MM.1S (cell line): ENCODE results near the gene CMTM8.
A peak's percentile ranks its signal among the peaks of the same experiment; 100 is the strongest.

Experiments
- DNase-seq: peaks from one replicate; pipeline ENCODE4 v3.0.0-alpha.2; 2015
- H2AFZ ChIP-seq: fragments of 300-600 bp; sonication (generic); 2 replicates; pipeline ENCODE4 v1.6.0; 2016; ENCODE audit warnings: antibody characterized with exemption, low read length
- H3F3A ChIP-seq: fragments of 300-600 bp; sonication (generic); 2 replicates; pipeline ENCODE4 v1.6.1; 2016; ENCODE audit warnings: mild to moderate bottlenecking, antibody characterized with exemption, low read length, moderate library complexity, mixed read lengths; ENCODE audit not compliant: insufficient read depth
- H3K27ac ChIP-seq: fragments of 300-600 bp; sonication (generic); 2 replicates; pipeline ENCODE4 v1.5.1; 2016; ENCODE audit warnings: mild to moderate bottlenecking, low read length
- H3K27me3 ChIP-seq: fragments of 300-600 bp; sonication (generic); replicated peaks from 2 replicates; pipeline ENCODE4 v1.6.0; 2016; ENCODE audit warnings: low read length; ENCODE audit not compliant: insufficient read depth
- H3K36me3 ChIP-seq: fragments of 300-600 bp; sonication (generic); replicated peaks from 2 replicates; pipeline ENCODE4 v1.6.1; 2016; ENCODE audit warnings: mild to moderate bottlenecking, low read length, mixed read lengths; ENCODE audit not compliant: insufficient read depth
- H3K4me1 ChIP-seq: fragments of 300-600 bp; sonication (generic); 2 replicates; pipeline ENCODE4 v1.6.1; 2016; ENCODE audit warnings: low read length, mixed read lengths
- H3K4me2 ChIP-seq: fragments of 300-600 bp; sonication (generic); 2 replicates; pipeline ENCODE4 v1.6.0; 2016; ENCODE audit warnings: low read depth, low read length
- H3K4me3 ChIP-seq: fragments of 300-600 bp; sonication (generic); 2 replicates; pipeline ENCODE4 v1.5.1; 2016; ENCODE audit warnings: low read length, mixed read lengths
- H3K79me2 ChIP-seq: fragments of 300-600 bp; sonication (generic); 2 replicates; pipeline ENCODE4 v1.6.1; 2016; ENCODE audit warnings: mixed run types, low read length, mixed read lengths
- H3K9ac ChIP-seq: fragments of 300-600 bp; sonication (generic); 2 replicates; pipeline ENCODE4 v1.6.1; 2016; ENCODE audit warnings: low read length, mixed read lengths
- H3K9me2 ChIP-seq: fragments of 300-600 bp; sonication (generic); replicated peaks from 2 replicates; pipeline ENCODE4 v1.6.1; 2016; ENCODE audit warnings: mild to moderate bottlenecking, low read length, mixed read lengths; ENCODE audit not compliant: insufficient read depth
- H3K9me3 ChIP-seq: fragments of 300-600 bp; sonication (generic); replicated peaks from 2 replicates; pipeline ENCODE4 v1.6.1; 2016; ENCODE audit warnings: mild to moderate bottlenecking, low read length, mixed read lengths; ENCODE audit not compliant: insufficient read depth
- H4K20me1 ChIP-seq: fragments of 300-600 bp; sonication (generic); 2 replicates; pipeline ENCODE4 v1.6.1; 2016; ENCODE audit warnings: mild to moderate bottlenecking, low read length, moderate library complexity, mixed read lengths; ENCODE audit not compliant: insufficient read depth
- EZH2 ChIP-seq: fragments of 300-600 bp; sonication (generic); optimal IDR thresholded peaks from 2 replicates; pipeline ENCODE3; 2017; ENCODE audit warnings: low read depth, mild to moderate bottlenecking, antibody characterized with exemption, low read length, mixed read lengths
- EZH2phosphoT487 ChIP-seq: fragments of 300-600 bp; sonication (generic); IDR thresholded peaks from 2 replicates; pipeline ENCODE4 v1.6.1; 2018; ENCODE audit warnings: antibody characterized with exemption, low read length
- TF ChIP-seq, protein P1 (sequence below): fragments of 300-600 bp; sonication (generic); IDR thresholded peaks from 2 replicates; pipeline ENCODE4 v1.5.1; 2016; ENCODE audit warnings: antibody characterized with exemption, low read length, mixed read lengths

CMTM8 gene

GRCh38 chr3:32325201-32325600 lies 86.7 kb downstream of the CMTM8 start:
- no peak overlapping the region for H2AFZ ChIP-seq
- no peak for DNase-seq
- H4K20me1 ChIP-seq, result no peaks in the 10 kb centered on the region
- no peaks in the 10 kb centered on the region for H3K4me1 ChIP-seq
- H3K9ac ChIP-seq, result no peak overlapping the region
- H3K36me3 ChIP-seq, result no peaks in the 10 kb centered on the region
- no peaks in the 10 kb centered on the region for H3K9me2 ChIP-seq
- no peak overlapping the region for H3K4me3 ChIP-seq
- no peaks in the 10 kb centered on the region for H3K79me2 ChIP-seq
- TF ChIP-seq, protein P1, sequence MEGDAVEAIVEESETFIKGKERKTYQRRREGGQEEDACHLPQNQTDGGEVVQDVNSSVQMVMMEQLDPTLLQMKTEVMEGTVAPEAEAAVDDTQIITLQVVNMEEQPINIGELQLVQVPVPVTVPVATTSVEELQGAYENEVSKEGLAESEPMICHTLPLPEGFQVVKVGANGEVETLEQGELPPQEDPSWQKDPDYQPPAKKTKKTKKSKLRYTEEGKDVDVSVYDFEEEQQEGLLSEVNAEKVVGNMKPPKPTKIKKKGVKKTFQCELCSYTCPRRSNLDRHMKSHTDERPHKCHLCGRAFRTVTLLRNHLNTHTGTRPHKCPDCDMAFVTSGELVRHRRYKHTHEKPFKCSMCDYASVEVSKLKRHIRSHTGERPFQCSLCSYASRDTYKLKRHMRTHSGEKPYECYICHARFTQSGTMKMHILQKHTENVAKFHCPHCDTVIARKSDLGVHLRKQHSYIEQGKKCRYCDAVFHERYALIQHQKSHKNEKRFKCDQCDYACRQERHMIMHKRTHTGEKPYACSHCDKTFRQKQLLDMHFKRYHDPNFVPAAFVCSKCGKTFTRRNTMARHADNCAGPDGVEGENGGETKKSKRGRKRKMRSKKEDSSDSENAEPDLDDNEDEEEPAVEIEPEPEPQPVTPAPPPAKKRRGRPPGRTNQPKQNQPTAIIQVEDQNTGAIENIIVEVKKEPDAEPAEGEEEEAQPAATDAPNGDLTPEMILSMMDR, result no peak
- TF ChIP-seq EZH2 (no peak), EZH2phosphoT487 (no peak)
- H3F3A ChIP-seq, result no peaks in the 10 kb centered on the region
- no peaks in the 10 kb centered on the region for H3K9me3 ChIP-seq
- no peaks in the 10 kb centered on the region for H3K27me3 ChIP-seq
- no peak overlapping the region for H3K27ac ChIP-seq
- H3K4me2 ChIP-seq, result no peak overlapping the region

DNA sequence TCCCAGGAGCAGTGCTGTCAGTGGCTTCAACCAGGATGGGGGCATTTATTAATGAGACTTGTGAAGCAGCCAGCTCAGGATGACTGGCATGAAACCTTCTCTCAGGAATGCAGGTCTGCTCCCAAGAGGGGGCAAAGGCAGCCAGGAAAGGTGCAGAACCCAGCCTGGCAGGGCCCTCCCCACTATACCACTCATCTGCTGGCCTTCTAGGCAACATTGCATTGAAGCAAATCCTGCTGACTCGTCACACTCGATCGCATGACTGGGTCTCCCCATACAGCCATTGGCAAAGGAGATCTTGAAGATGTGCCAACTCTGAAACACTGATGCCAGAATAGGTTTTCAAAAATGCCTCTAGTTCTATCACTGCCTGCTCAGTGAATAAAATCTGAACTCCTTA lies 87.4 kb downstream of the CMTM8 start:
- Histone ChIP-seq H3K27me3 (no peaks in the 10 kb centered on the region), H4K20me1 (no peaks in the 10 kb centered on the region), H3K9me3 (no peaks in the 10 kb centered on the region), H3K4me2 (no peak overlapping the region), H3F3A (no peaks in the 10 kb centered on the region), H3K9ac (no peak overlapping the region), H3K36me3 (no peaks in the 10 kb centered on the region), H2AFZ (no peak overlapping the region), H3K9me2 (no peaks in the 10 kb centered on the region), H3K4me3 (no peak overlapping the region), H3K4me1 (no peaks in the 10 kb centered on the region), H3K27ac (no peak overlapping the region), H3K79me2 (no peaks in the 10 kb centered on the region)
- DNase-seq, result no peak
- no peak for TF ChIP-seq EZH2phosphoT487

- no peak overlapping the region for H2AFZ ChIP-seq
- H3K27ac ChIP-seq, result no peak overlapping the region
- no peaks in the 10 kb centered on the region for H4K20me1 ChIP-seq
- TF ChIP-seq EZH2phosphoT487 (no peak), EZH2 (no peak)
- TF ChIP-seq, protein P1, result no peak
- H3K4me1 ChIP-seq, result no peaks in the 10 kb centered on the region
- no peak for DNase-seq
- H3K27me3 ChIP-seq, result no peaks in the 10 kb centered on the region
- H3K9me2 ChIP-seq, result no peaks in the 10 kb centered on the region
- H3K9me3 ChIP-seq, result no peaks in the 10 kb centered on the region
- H3K79me2 ChIP-seq, result no peaks in the 10 kb centered on the region
- no peak overlapping the region for H3K4me3 ChIP-seq
- no peak overlapping the region for H3K9ac ChIP-seq
- no peak overlapping the region for H3K4me2 ChIP-seq
- no peaks in the 10 kb centered on the region for H3F3A ChIP-seq
- H3K36me3 ChIP-seq, result no peaks in the 10 kb centered on the region
Measured at GRCh38 chr3:32326795-32327194, 88.3 kb downstream of the CMTM8 start.

DNA sequence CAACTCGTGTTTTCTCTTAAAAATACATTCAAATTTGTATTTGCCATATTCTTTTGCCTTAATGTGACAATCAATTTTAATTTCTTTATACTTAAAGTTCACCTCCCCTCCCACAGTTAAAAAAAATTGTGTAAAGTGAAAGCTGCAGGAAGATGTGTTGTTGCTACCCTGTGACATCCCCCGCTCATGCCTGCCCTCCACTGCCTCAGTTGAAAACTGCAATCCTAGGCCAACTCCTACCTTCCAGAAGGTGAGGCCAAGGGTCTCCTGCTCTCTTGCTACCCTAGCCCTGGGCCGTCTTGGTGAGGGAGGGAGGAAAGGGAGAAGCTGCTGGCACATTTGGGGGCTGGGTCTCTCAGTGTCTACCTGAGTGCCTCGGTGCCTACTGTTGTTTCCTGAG lies 96.2 kb downstream of the CMTM8 start:
- H3K9ac ChIP-seq, result no peak overlapping the region
- H3K4me2 ChIP-seq, result no peak overlapping the region
- no peak for DNase-seq
- H2AFZ ChIP-seq, result no peak overlapping the region
- TF ChIP-seq, protein P1, result peak; percentile 32
- no peak for TF ChIP-seq EZH2phosphoT487
- no peak for TF ChIP-seq EZH2
- no peaks in the 10 kb centered on the region for H3K9me3 ChIP-seq
- H3K79me2 ChIP-seq, result no peaks in the 10 kb centered on the region
- no peaks in the 10 kb centered on the region for H4K20me1 ChIP-seq
- H3K9me2 ChIP-seq, result no peaks in the 10 kb centered on the region
- H3F3A ChIP-seq, result no peaks in the 10 kb centered on the region
- no peaks in the 10 kb centered on the region for H3K36me3 ChIP-seq
- no peak overlapping the region for H3K4me3 ChIP-seq
- no peak overlapping the region for H3K27ac ChIP-seq
- H3K4me1 ChIP-seq, result no peaks in the 10 kb centered on the region
- no peaks in the 10 kb centered on the region for H3K27me3 ChIP-seq
